Pancreas (tissue), 10 donors: ENCODE results near the gene BAHCC1. TPM values are rescaled to one million over a fixed set of nuclear protein-coding genes. Genes with fewer than 3 reads are reported as not detected.
A peak's percentile ranks its signal among the peaks of the same experiment; 100 is the strongest.

Experiments used
- ATAC-seq, 4 donors: fragments of 200-7000 bp; cut with Tn5 transposase; one replicate each; pipeline versions ENCODE4 v1.8.0 to v1.9.1; 2020; ENCODE audit warnings: mild to moderate bottlenecking in 4 of 4, moderate library complexity in 4 of 4
- DNase-seq, 6 donors: peaks; one replicate each; pipeline ENCODE4 v3.0.0-alpha.2; 2020
- FAIRE-seq: peaks from 2 replicates; lab custom pipeline; 2012; peaks lifted over from hg19 to GRCh38; lab: Jason Lieb, UNC
- H3K27ac ChIP-seq, 4 donors: fragments of 200-600 bp; sonication (generic); 1 replicate in 3 of 4; 2 replicates in 1 of 4; pipeline versions ENCODE4 v1.5.0 to v1.8.0; 2020
- H3K27me3 ChIP-seq, 4 donors: fragments of 200-600 bp; one replicate each; pipeline ENCODE4 v1.8.0; 2021
- H3K36me3 ChIP-seq, 3 donors: fragments of 200-600 bp; sonication (generic) in 1 of 3; one replicate each; pipeline versions ENCODE4 v1.5.0 to v1.8.0; 2020 to 2021
- H3K4me1 ChIP-seq, 3 donors: fragments of 200-600 bp; one replicate each; pipeline ENCODE4 v1.8.0; 2021
- H3K4me3 ChIP-seq, 4 donors: fragments of 200-600 bp; sonication (generic) in 2 of 4; one replicate each; pipeline versions ENCODE4 v1.5.0 to v1.8.0; 2020 to 2021
- H3K9me3 ChIP-seq, 4 donors: fragments of 200-600 bp; one replicate each; pipeline ENCODE4 v1.8.0; 2021
- CTCF ChIP-seq, 4 donors: fragments of 200-600 bp; sonication (generic) in 3 of 4; IDR thresholded peaks; one replicate each; pipeline versions ENCODE4 v1.5.0 to v1.8.0; 2021; ENCODE audit warnings: antibody characterized with exemption in 4 of 4
- WGBS, 2 donors: extraction: QIAGEN DNeasy Blood & Tissue Kit; methylation state at CpG; one replicate each; pipeline ENCODE4 v1.1.7; 2013; 5-methylcytosine and 5-hydroxymethylcytosine counted together
- intact Hi-C, 3 donors: fragments of 100-400 bp; cut with DNase I; formaldehyde crosslinking; loops; one replicate each; pipeline versions ENCODE4 v1.11.1 to v1.14.2; 2022
- polyA plus RNA-seq, 2 donors: library from polyadenylated mRNA; stranded (reverse); fragments of 200-250 nt; gene quantifications; one replicate each; pipeline ENCODE4 v1.2.3, GENCODE V29; 2013
- total RNA-seq, 6 donors: library from RNA; stranded (reverse); fragmentation: NEBNext Ultra II Directional in 4 of 6; extraction: Animal tissue kit (Norgen Biotek cat#: 25700) in 4 of 6; gene quantifications; one replicate each; pipeline versions ENCODE4 v1.2.1 to v1.2.4, GENCODE V29; 2021 to 2023
- donor health status: healthy with polysubstance abuse.
- donor health status: DM: no; HTN: no; CAD: no; lungs with moderate emphysema.
- donor health status: DM: no; HTN: no; CAD: no.
- donor health status: control.
- donor health status: control.
- donor health status: Bipolar disorder and iron deficiency.
- donor health status: DM: yes; HTN: yes; CAD: no.
- donor health status: DM: no; HTN: no; CAD: no.
- donor health status: DM: no; HTN: no; CAD: no.
- donor health status: DM: yes; HTN: yes; CAD: no.

Gene BAHCC1
- total and polyA plus RNA-seq, 8 donors: 8.0 to 24.1 (median 10.5) TPM

- no peak for FAIRE-seq
- Histone ChIP-seq H3K27me3 (no peaks in the 10 kb centered on the region), H3K36me3 (no peaks in the 10 kb centered on the region), H3K4me3 (no peak overlapping the region), H3K9me3 (no peaks in the 10 kb centered on the region), H3K27ac (no peak overlapping the region), H3K4me1 (peaks cover 6 to 10% (median 7%) of the 10 kb centered on the region in 3 donors)
- WGBS, 2 donors: 92 to 95% methylated on average over 30 of the region's 30 CpGs
- no peak for TF ChIP-seq CTCF (IDR thresholded peaks at IDR 0.05)
- intact Hi-C loops: no loop called here
- DNase-seq: no peak
- ATAC-seq: no peak
Observed at GRCh38 chr17:81413497-81414135, 18.4 kb downstream of the BAHCC1 start.

GRCh38 chr17:81414756-81415516, 19.7 kb downstream of the BAHCC1 start:
- H3K27ac ChIP-seq: no peak overlapping the region
- no peak for ATAC-seq

GRCh38 chr17:81415681-81416080, 20.4 kb downstream of the BAHCC1 start:
- Histone ChIP-seq H3K9me3 (no peaks in the 10 kb centered on the region), H3K36me3 (no peaks in the 10 kb centered on the region), H3K27me3 (no peaks in the 10 kb centered on the region), H3K4me1 (peaks cover 17 to 22% (median 17%) of the 10 kb centered on the region in 3 donors), H3K27ac (no peak overlapping the region), H3K4me3 (no peak overlapping the region)
- FAIRE-seq (no peak), ATAC-seq (no peak), DNase-seq (no peak)
- intact Hi-C loops: no loop called here
- 96 to 98% methylated on average over 15 of the region's 15 CpGs for WGBS, 2 donors
- no peak for TF ChIP-seq CTCF (IDR thresholded peaks at IDR 0.05)

More at GRCh38 chr17:81414756-81415516, 19.7 kb downstream of the BAHCC1 start:
- FAIRE-seq: no peak
- no peaks in the 10 kb centered on the region for H3K27me3 ChIP-seq
- TF ChIP-seq CTCF (IDR thresholded peaks at IDR 0.05): no peak
- H3K36me3 ChIP-seq: no peaks in the 10 kb centered on the region
- no peaks in the 10 kb centered on the region for H3K9me3 ChIP-seq
- peaks cover 9 to 14% (median 10%) of the 10 kb centered on the region in 3 donors for H3K4me1 ChIP-seq
- H3K4me3 ChIP-seq: no peak overlapping the region
- intact Hi-C loops: no loop called here
- 89 to 92% methylated on average over 41 of the region's 41 CpGs for WGBS, 2 donors
- no peak for DNase-seq

- no peak for TF ChIP-seq CTCF (IDR thresholded peaks at IDR 0.05)
- H3K27me3 ChIP-seq: no peaks in the 10 kb centered on the region
- H3K36me3 ChIP-seq: no peaks in the 10 kb centered on the region
- intact Hi-C loops: no loop called here
- DNase-seq (peak in 1 of 6 donors; percentile 56), ATAC-seq (no peak), FAIRE-seq (no peak)
- H3K4me3 ChIP-seq: no peak overlapping the region
- WGBS, 2 donors: 63% methylated on average over 10 of the region's 10 CpGs
- H3K9me3 ChIP-seq: no peaks in the 10 kb centered on the region
- H3K27ac ChIP-seq: no peak overlapping the region
- peaks cover 26 to 31% (median 26%) of the 10 kb centered on the region in 3 donors for H3K4me1 ChIP-seq
Observed at GRCh38 chr17:81416612-81417011, 21.4 kb downstream of the BAHCC1 start.
